BE2C (cell line): ENCODE measurements around the gene GFOD1.

ENCODE experiments used
- DNase-seq: peaks from one replicate; pipeline ENCODE4 v3.0.0-alpha.2; 2020
- H3K27me3 ChIP-seq: fragments of 250-450 bp; sonication (Bioruptor Pico); 2 replicates; pipeline ENCODE4 v1.5.1; 2020; ENCODE audit warnings: mild to moderate bottlenecking
- H3K36me3 ChIP-seq: fragments of 250-450 bp; sonication (Bioruptor Pico); 2 replicates; pipeline ENCODE4 v1.5.1; 2020; ENCODE audit warnings: mild to moderate bottlenecking
- H3K4me1 ChIP-seq: fragments of 250-450 bp; sonication (Bioruptor Pico); 2 replicates; pipeline ENCODE4 v1.5.1; 2020
- H3K4me3 ChIP-seq: 2 replicates; pipeline ENCODE4 v1.5.1; 2011; ENCODE audit warnings: low read depth, low read length
- H3K9me3 ChIP-seq: fragments of 250-450 bp; sonication (Bioruptor Pico); 2 replicates; pipeline ENCODE4 v1.5.1; 2020
- TF ChIP-seq, protein P1 (sequence below): IDR thresholded peaks from 2 replicates; pipeline ENCODE4 v1.5.1; 2012; ENCODE audit warnings: mild to moderate bottlenecking, low read depth, low read length

The GFOD1 gene

GRCh38 chr6:13375360-13375878 lies 112.0 kb downstream of the GFOD1 start:
- Histone ChIP-seq H3K4me1 (peaks cover 3% of the 10 kb centered on the region; the same call in 1 of the 2 replicates), H3K9me3 (no peaks in the 10 kb centered on the region), H3K4me3 (no peak overlapping the region), H3K27me3 (no peaks in the 10 kb centered on the region), H3K36me3 (no peaks in the 10 kb centered on the region)
- DNase-seq: no peak
- TF ChIP-seq, protein P1, sequence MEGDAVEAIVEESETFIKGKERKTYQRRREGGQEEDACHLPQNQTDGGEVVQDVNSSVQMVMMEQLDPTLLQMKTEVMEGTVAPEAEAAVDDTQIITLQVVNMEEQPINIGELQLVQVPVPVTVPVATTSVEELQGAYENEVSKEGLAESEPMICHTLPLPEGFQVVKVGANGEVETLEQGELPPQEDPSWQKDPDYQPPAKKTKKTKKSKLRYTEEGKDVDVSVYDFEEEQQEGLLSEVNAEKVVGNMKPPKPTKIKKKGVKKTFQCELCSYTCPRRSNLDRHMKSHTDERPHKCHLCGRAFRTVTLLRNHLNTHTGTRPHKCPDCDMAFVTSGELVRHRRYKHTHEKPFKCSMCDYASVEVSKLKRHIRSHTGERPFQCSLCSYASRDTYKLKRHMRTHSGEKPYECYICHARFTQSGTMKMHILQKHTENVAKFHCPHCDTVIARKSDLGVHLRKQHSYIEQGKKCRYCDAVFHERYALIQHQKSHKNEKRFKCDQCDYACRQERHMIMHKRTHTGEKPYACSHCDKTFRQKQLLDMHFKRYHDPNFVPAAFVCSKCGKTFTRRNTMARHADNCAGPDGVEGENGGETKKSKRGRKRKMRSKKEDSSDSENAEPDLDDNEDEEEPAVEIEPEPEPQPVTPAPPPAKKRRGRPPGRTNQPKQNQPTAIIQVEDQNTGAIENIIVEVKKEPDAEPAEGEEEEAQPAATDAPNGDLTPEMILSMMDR: no peak

DNA sequence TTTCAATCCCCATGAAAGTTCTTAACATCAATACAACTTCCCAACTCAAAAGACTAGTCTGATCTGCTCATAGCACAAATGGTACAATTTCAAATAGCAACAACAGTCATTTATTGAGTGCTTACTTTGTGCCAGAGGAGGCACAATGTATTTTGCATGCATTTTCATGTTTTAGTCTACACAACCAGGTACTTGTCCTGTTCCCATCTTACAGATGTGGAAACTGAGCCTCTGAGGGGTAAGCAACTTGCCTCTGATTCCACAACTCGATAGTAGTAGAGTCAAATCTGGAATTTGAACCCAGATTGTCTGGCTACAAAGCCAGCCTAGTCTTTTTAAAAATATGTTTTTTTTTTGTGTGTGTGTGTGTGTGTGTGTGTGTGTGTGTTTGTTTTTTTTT lies 113.5 kb downstream of the GFOD1 start:
- H3K36me3 ChIP-seq: no peaks in the 10 kb centered on the region

GRCh38 chr6:13373488-13373886 lies 113.9 kb downstream of the GFOD1 start:
- Histone ChIP-seq H3K36me3 (no peaks in the 10 kb centered on the region), H3K27me3 (no peaks in the 10 kb centered on the region), H3K4me1 (peaks cover 5% of the 10 kb centered on the region), H3K4me3 (no peak overlapping the region), H3K9me3 (no peaks in the 10 kb centered on the region)
- no peak for DNase-seq
- TF ChIP-seq, protein P1: no peak

More for the DNA sequence above, 113.5 kb downstream of the GFOD1 start:
- H3K4me1 ChIP-seq: peaks cover 3% of the 10 kb centered on the region
- TF ChIP-seq, protein P1: no peak
- DNase-seq: no peak
- H3K4me3 ChIP-seq: no peak overlapping the region
- no peaks in the 10 kb centered on the region for H3K27me3 ChIP-seq
- no peaks in the 10 kb centered on the region for H3K9me3 ChIP-seq

- no peaks in the 10 kb centered on the region for H3K9me3 ChIP-seq
- TF ChIP-seq, protein P1: no peak
Observed at GRCh38 chr6:13372688-13373487, 114.5 kb downstream of the GFOD1 start.

GRCh38 chr6:13372076-13372475 lies 115.3 kb downstream of the GFOD1 start:
- H3K27me3 ChIP-seq: no peaks in the 10 kb centered on the region
- TF ChIP-seq, protein P1: no peak
- no peaks in the 10 kb centered on the region for H3K36me3 ChIP-seq
- peaks cover 15% of the 10 kb centered on the region for H3K4me1 ChIP-seq
- no peak for DNase-seq
- no peak overlapping the region for H3K4me3 ChIP-seq
- H3K9me3 ChIP-seq: no peaks in the 10 kb centered on the region

More at GRCh38 chr6:13372688-13373487, 114.5 kb downstream of the GFOD1 start:
- Histone ChIP-seq H3K27me3 (no peaks in the 10 kb centered on the region), H3K4me3 (no peak overlapping the region), H3K36me3 (no peaks in the 10 kb centered on the region), H3K4me1 (peaks cover 8% of the 10 kb centered on the region)
- DNase-seq: no peak
